ENCODE measurements around the gene AKAP10.
"Not testable (repeated sequence)": the region's sequence is repeated elsewhere in the genome, so short reads cannot be mapped to it uniquely, and the experiment has no call there.

The AKAP10 gene

GRCh38 chr17:19977293-19978208 lies at the start of gene AKAP10:
AKAP10 (minus strand) TSS chr17:19977828; CDS start chr17:19977679, 149 bp downstream.
- ATAC-seq: peak; percentile 94
- Mint-ChIP-seq H3K4me1 (peaks cover 39% of the 10 kb centered on the region), H3K9me3 (no peaks in the 10 kb centered on the region), H3K36me3 (peaks cover 20% of the 10 kb centered on the region), H3K4me3 (peak within 1 kb of the TSS; percentile 100), H3K27me3 (no peaks in the 10 kb centered on the region), H3K27ac (peak within 1 kb of the TSS; percentile 99)

- no peaks in the 10 kb centered on the region for H3K9me3 Mint-ChIP-seq
- no peak for ATAC-seq
- peaks cover 2% of the 10 kb centered on the region for H3K4me1 Mint-ChIP-seq
These were observed 49.3 kb upstream of the AKAP10 start for GRCh38 chr17:20026960-20027359.

GRCh38 chr17:20022701-20023100 lies 45.1 kb upstream of the AKAP10 start:
- Mint-ChIP-seq H3K4me1 (no peaks in the 10 kb centered on the region), H3K9me3 (no peaks in the 10 kb centered on the region), H3K27me3 (peaks cover 6% of the 10 kb centered on the region), H3K27ac (no peak overlapping the region), H3K36me3 (no peaks in the 10 kb centered on the region), H3K4me3 (no peak overlapping the region)
- ATAC-seq: no peak

More at GRCh38 chr17:20026960-20027359, 49.3 kb upstream of the AKAP10 start:
- Mint-ChIP-seq H3K36me3 (no peaks in the 10 kb centered on the region), H3K4me3 (no peak overlapping the region), H3K27ac (no peak overlapping the region), H3K27me3 (no peaks in the 10 kb centered on the region)

- H3K4me3 Mint-ChIP-seq, ATAC-seq: not testable (repeated sequence)
These were observed 38.9 kb upstream of the AKAP10 start for GRCh38 chr17:20016475-20016992.

GRCh38 chr17:20012017-20012536 lies 34.4 kb upstream of the AKAP10 start:
- H3K4me1 Mint-ChIP-seq: peaks cover 12% of the 10 kb centered on the region
- H3K9me3 Mint-ChIP-seq: no peaks in the 10 kb centered on the region
- ATAC-seq: no peak
- no peak overlapping the region for H3K4me3 Mint-ChIP-seq
- no peak overlapping the region for H3K27ac Mint-ChIP-seq
- H3K27me3 Mint-ChIP-seq: peaks cover 63% of the 10 kb centered on the region
- no peaks in the 10 kb centered on the region for H3K36me3 Mint-ChIP-seq

More at GRCh38 chr17:20016475-20016992, 38.9 kb upstream of the AKAP10 start:
- not testable (repeated sequence) for H3K4me1 Mint-ChIP-seq, H3K9me3 Mint-ChIP-seq, H3K36me3 Mint-ChIP-seq, H3K27ac Mint-ChIP-seq
- peaks cover 54% of the 10 kb centered on the region for H3K27me3 Mint-ChIP-seq

GRCh38 chr17:20010936-20011335 lies 33.3 kb upstream of the AKAP10 start:
- no peak overlapping the region for H3K27ac Mint-ChIP-seq
- no peak overlapping the region for H3K4me3 Mint-ChIP-seq
- H3K4me1 Mint-ChIP-seq: peaks cover 12% of the 10 kb centered on the region
- H3K27me3 Mint-ChIP-seq: peaks cover 70% of the 10 kb centered on the region
- no peaks in the 10 kb centered on the region for H3K9me3 Mint-ChIP-seq
- no peak for ATAC-seq
- H3K36me3 Mint-ChIP-seq: no peaks in the 10 kb centered on the region

GRCh38 chr17:20010099-20010863 lies 32.7 kb upstream of the AKAP10 start:
- peak overlapping the region; percentile 70 for H3K4me3 Mint-ChIP-seq
- peaks cover 12% of the 10 kb centered on the region for H3K4me1 Mint-ChIP-seq
- peaks cover 64% of the 10 kb centered on the region for H3K27me3 Mint-ChIP-seq
- no peak overlapping the region for H3K27ac Mint-ChIP-seq
- H3K36me3 Mint-ChIP-seq: no peaks in the 10 kb centered on the region
- no peaks in the 10 kb centered on the region for H3K9me3 Mint-ChIP-seq
- no peak for ATAC-seq

GRCh38 chr17:20009302-20010098 lies 31.9 kb upstream of the AKAP10 start, which contains the start of gene SPECC1:
SPECC1 (plus strand) TSS chr17:20009359; CDS start chr17:20096652, 87,293 bp downstream.
- no peaks in the 10 kb centered on the region for H3K36me3 Mint-ChIP-seq
- H3K4me1 Mint-ChIP-seq: peaks cover 12% of the 10 kb centered on the region
- H3K4me3 Mint-ChIP-seq: peak within 1 kb of the TSS; percentile 93
- H3K9me3 Mint-ChIP-seq: no peaks in the 10 kb centered on the region
- H3K27ac Mint-ChIP-seq: peak within 1 kb of the TSS; percentile 69
- H3K27me3 Mint-ChIP-seq: peaks cover 63% of the 10 kb centered on the region
- ATAC-seq: peak; percentile 98

- Mint-ChIP-seq H3K4me3 (peak overlapping the region; percentile 93), H3K9me3 (no peaks in the 10 kb centered on the region), H3K4me1 (peaks cover 12% of the 10 kb centered on the region), H3K27ac (peak overlapping the region; percentile 69), H3K36me3 (no peaks in the 10 kb centered on the region), H3K27me3 (peaks cover 59% of the 10 kb centered on the region)
- no peak for ATAC-seq
These were observed 31.3 kb upstream of the AKAP10 start for GRCh38 chr17:20009052-20009301.

- H3K9me3 Mint-ChIP-seq: no peaks in the 10 kb centered on the region
- H3K27me3 Mint-ChIP-seq: peaks cover 54% of the 10 kb centered on the region
- H3K4me1 Mint-ChIP-seq: peaks cover 12% of the 10 kb centered on the region
- H3K36me3 Mint-ChIP-seq: no peaks in the 10 kb centered on the region
- ATAC-seq: peak; percentile 55
- peak overlapping the region; percentile 93 for H3K4me3 Mint-ChIP-seq
- H3K27ac Mint-ChIP-seq: peak overlapping the region; percentile 69
These were observed 30.8 kb upstream of the AKAP10 start for GRCh38 chr17:20008242-20009051.

- Mint-ChIP-seq H3K4me1 (peaks cover 11% of the 10 kb centered on the region), H3K9me3 (no peaks in the 10 kb centered on the region), H3K27me3 (peaks cover 57% of the 10 kb centered on the region), H3K27ac (no peak overlapping the region), H3K36me3 (no peaks in the 10 kb centered on the region), H3K4me3 (no peak overlapping the region)
- no peak for ATAC-seq
These were observed 18.9 kb upstream of the AKAP10 start for GRCh38 chr17:19996502-19996901.

GRCh38 chr17:19996086-19996485 lies 18.5 kb upstream of the AKAP10 start:
- no peak overlapping the region for H3K4me3 Mint-ChIP-seq
- H3K36me3 Mint-ChIP-seq: no peaks in the 10 kb centered on the region
- no peaks in the 10 kb centered on the region for H3K9me3 Mint-ChIP-seq
- peaks cover 61% of the 10 kb centered on the region for H3K27me3 Mint-ChIP-seq
- no peak overlapping the region for H3K27ac Mint-ChIP-seq
- peaks cover 11% of the 10 kb centered on the region for H3K4me1 Mint-ChIP-seq
- no peak for ATAC-seq

GRCh38 chr17:19992803-19993713 lies 15.4 kb upstream of the AKAP10 start:
- no peaks in the 10 kb centered on the region for H3K36me3 Mint-ChIP-seq
- peak overlapping the region; percentile 33 for H3K4me3 Mint-ChIP-seq
- peak; percentile 93 for ATAC-seq
- no peak overlapping the region for H3K27ac Mint-ChIP-seq
- H3K4me1 Mint-ChIP-seq: peaks cover 11% of the 10 kb centered on the region
- H3K27me3 Mint-ChIP-seq: peaks cover 48% of the 10 kb centered on the region
- no peaks in the 10 kb centered on the region for H3K9me3 Mint-ChIP-seq

All from stimulated activated memory B cell treated with anti-CD40 and anti-IgM and Interleukin-4, amounts not matched to agents 10 μg/mL and 1 μg/mL and 100 μg/mL, for 72 hours (primary cell).